Keratinocyte (primary cell): ENCODE data around the gene ME1. TPM values are rescaled to one million over a fixed set of nuclear protein-coding genes. Genes with fewer than 3 reads are reported as not detected.

Source experiments
- DNase-seq: peaks from one replicate; pipeline ENCODE4 v3.0.0-alpha.2; 2011; ENCODE audit warnings: low read depth, missing footprints, low spot score
- FAIRE-seq: peaks from 2 replicates; lab custom pipeline; 2011; peaks lifted over from hg19 to GRCh38; lab: Jason Lieb, UNC
- H2AFZ ChIP-seq: 2 replicates; pipeline ENCODE4 v1.6.0; 2012; ENCODE audit warnings: low read length, control low read depth, inconsistent platforms; ENCODE audit not compliant: control insufficient read depth
- H3K27ac ChIP-seq: 2 replicates; pipeline ENCODE4 v1.5.1; 2011; ENCODE audit warnings: low read length; ENCODE audit not compliant: control insufficient read depth, insufficient read depth
- H3K27me3 ChIP-seq: 3 replicates; pipeline ENCODE4 v1.6.0; 2011; ENCODE audit warnings: low read length; ENCODE audit not compliant: control insufficient read depth, insufficient read depth; ENCODE audit errors: extremely low read depth
- H3K36me3 ChIP-seq, 2 experiments: 2 replicates in 1 of 2; 3 replicates in 1 of 2; pipeline ENCODE4 v1.5.1; 2011; ENCODE audit warnings: low read length in 2 of 2, mild to moderate bottlenecking in 1 of 2; ENCODE audit not compliant: control insufficient read depth in 2 of 2, insufficient read depth in 2 of 2; ENCODE audit errors: extremely low read depth in 1 of 2
- H3K4me1 ChIP-seq: 3 replicates; pipeline ENCODE4 v1.5.1; 2011; ENCODE audit warnings: low read length; ENCODE audit not compliant: control insufficient read depth, insufficient read depth; ENCODE audit errors: extremely low read depth
- H3K4me2 ChIP-seq: 3 replicates; pipeline ENCODE4 v1.6.0; 2011; ENCODE audit warnings: low read depth, low read length; ENCODE audit not compliant: control insufficient read depth, insufficient read depth; ENCODE audit errors: extremely low read depth
- H3K4me3 ChIP-seq, 3 experiments: fragments of 200-600 bp in 1 of 3; sonication (generic) in 1 of 3; 2 replicates in 2 of 3; 3 replicates in 1 of 3; pipeline ENCODE4 v1.5.1; 2011 to 2016; ENCODE audit warnings: low read length in 3 of 3, mild to moderate bottlenecking in 3 of 3, control low read depth in 2 of 3, inconsistent platforms in 1 of 3, low read depth in 1 of 3, mixed read lengths in 1 of 3, mixed run types in 1 of 3, moderate library complexity in 1 of 3; ENCODE audit not compliant: control insufficient read depth in 2 of 3, insufficient read depth in 2 of 3; ENCODE audit errors: extremely low read depth in 1 of 3
- H3K79me2 ChIP-seq: 2 replicates; pipeline ENCODE4 v1.6.0; 2012; ENCODE audit warnings: low read length; ENCODE audit not compliant: control insufficient read depth, insufficient read depth
- H3K9ac ChIP-seq: 3 replicates; pipeline ENCODE4 v1.6.0; 2011; ENCODE audit warnings: low read length; ENCODE audit not compliant: control insufficient read depth, insufficient read depth; ENCODE audit errors: extremely low read depth
- H3K9me1 ChIP-seq: 3 replicates; pipeline ENCODE4 v1.6.0; 2011; ENCODE audit warnings: low read length; ENCODE audit not compliant: control insufficient read depth, insufficient read depth; ENCODE audit errors: extremely low read depth
- H3K9me3 ChIP-seq: 2 replicates; pipeline ENCODE4 v1.5.1; 2012; ENCODE audit warnings: low read depth, low read length; ENCODE audit not compliant: control insufficient read depth
- H4K20me1 ChIP-seq: 3 replicates; pipeline ENCODE4 v1.6.0; 2011; ENCODE audit warnings: low read length; ENCODE audit not compliant: control insufficient read depth, insufficient read depth; ENCODE audit errors: extremely low read depth
- CTCF ChIP-seq, 3 experiments: IDR thresholded peaks in 1 of 3; conservative IDR thresholded peaks in 1 of 3; optimal IDR thresholded peaks in 1 of 3; 2 replicates in 2 of 3; 3 replicates in 1 of 3; pipeline versions ENCODE3 to v1.5.1; 2011; ENCODE audit warnings: low read length in 3 of 3, mild to moderate bottlenecking in 3 of 3, moderate library complexity in 2 of 3, control low read depth in 1 of 3, inconsistent platforms in 1 of 3; ENCODE audit not compliant: insufficient read depth in 2 of 3; ENCODE audit errors: extremely low read depth in 1 of 3
- EZH2 ChIP-seq: IDR thresholded peaks from one replicate; pipeline ENCODE4 v1.6.1; 2012; ENCODE audit warnings: inconsistent platforms, mild to moderate bottlenecking, low read length, moderate library complexity
- dilution Hi-C: fragments of 300-500 bp; cut with MboI; formaldehyde crosslinking; loops from one replicate; pipeline ENCODE4 v1.7.0; 2020; ENCODE audit warnings: low sequenced_read_pairs; ENCODE audit not compliant: extremely low pct_ligation_motif_present
- polyA plus RNA-seq, 5 experiments: library from polyadenylated mRNA; depleted of rRNA in 3 of 5; stranded (reverse) in 3 of 5; stranded (forward) in 1 of 5; unstranded in 1 of 5; fragments of >200 nt; gene quantifications; 1 replicate in 1 of 5; 2 replicates in 3 of 5; 3 replicates in 1 of 5; pipeline versions ENCODE4 v1.2.1 to v1.2.3, GENCODE V29; 2011 to 2012; ENCODE audit warnings: missing spikeins in 2 of 5, low read depth in 1 of 5, low replicate concordance in 1 of 5

ME1 gene
- polyA plus RNA-seq, 1 donor (not counting 4 experiments of a cell fraction or from before 2014, with no cell fraction given) = 27.7 TPM

- no peaks in the 10 kb centered on the region for H3K9me3 ChIP-seq
- H3K27ac ChIP-seq = no peak overlapping the region
- TF ChIP-seq EZH2 (no peak), CTCF (optimal IDR thresholded peaks at IDR 0.05 in 1 of 3, IDR thresholded peaks at IDR 0.05 in 1 of 3, conservative IDR thresholded peaks at IDR 0.05 in 1 of 3; ENCODE audit: extremely low read depth in 1 of 3, insufficient read depth in 2 of 3, low read length in 3 of 3) (no peak)
- H2AFZ ChIP-seq = no peak overlapping the region
- H3K4me1 ChIP-seq = no peaks in the 10 kb centered on the region
- H4K20me1 ChIP-seq = no peaks in the 10 kb centered on the region
- no peaks in the 10 kb centered on the region for H3K27me3 ChIP-seq
- H3K4me2 ChIP-seq = no peak overlapping the region
- dilution Hi-C loops = no loop called here
- FAIRE-seq = no peak
- H3K36me3 ChIP-seq = peaks cover 10 to 17% of the 10 kb centered on the region in 2 experiments
- no peak overlapping the region for H3K9ac ChIP-seq
- DNase-seq = no peak
- H3K79me2 ChIP-seq = no peaks in the 10 kb centered on the region
- no peaks in the 10 kb centered on the region for H3K9me1 ChIP-seq
- H3K4me3 ChIP-seq = no peak overlapping the region
Measured at GRCh38 chr6:83176246-83176645, 254.6 kb downstream of the ME1 start.

GRCh38 chr6:83169511-83169910, 261.3 kb downstream of the ME1 start:
- H3K36me3 ChIP-seq = peaks cover 14 to 35% of the 10 kb centered on the region in 2 experiments
- H4K20me1 ChIP-seq = no peaks in the 10 kb centered on the region
- no peak for TF ChIP-seq EZH2
- no peak for TF ChIP-seq CTCF (optimal IDR thresholded peaks at IDR 0.05 in 1 of 3, IDR thresholded peaks at IDR 0.05 in 1 of 3, conservative IDR thresholded peaks at IDR 0.05 in 1 of 3; ENCODE audit: extremely low read depth in 1 of 3, insufficient read depth in 2 of 3, low read length in 3 of 3)
- dilution Hi-C loops = no loop called here
- H3K9me1 ChIP-seq = no peaks in the 10 kb centered on the region
- no peaks in the 10 kb centered on the region for H3K4me1 ChIP-seq
- no peaks in the 10 kb centered on the region for H3K27me3 ChIP-seq
- no peak overlapping the region for H3K4me2 ChIP-seq
- no peaks in the 10 kb centered on the region for H3K9me3 ChIP-seq
- no peak overlapping the region for H3K4me3 ChIP-seq
- H3K27ac ChIP-seq = no peak overlapping the region
- no peaks in the 10 kb centered on the region for H3K79me2 ChIP-seq
- DNase-seq (no peak), FAIRE-seq (no peak)
- H3K9ac ChIP-seq = no peak overlapping the region
- no peak overlapping the region for H2AFZ ChIP-seq
